Endothelial cell of umbilical vein (primary cell): ENCODE results near the gene KRT82. TPM values are rescaled to one million over a fixed set of nuclear protein-coding genes. Genes with fewer than 3 reads are reported as not detected.

Experiments
- BruUV-seq: library from RNA; stranded (reverse); fragments of 400-500 nt; replicated peaks from 2 replicates; lab custom pipeline; 2021; lab: Mats Ljungman, UMichigan
- CTCF ChIA-PET: fragments of 300-600, 350-600 bp; sonication (Branson Sonifier 250); formaldehyde crosslinking; loops from one replicate; lab custom pipeline; 2021; ENCODE audit warnings: antibody characterized with exemption, inconsistent platforms; lab: Charles Lee
- POLR2A ChIA-PET: fragments of 300-600, 350-600 bp; sonication (Branson Sonifier 250); formaldehyde crosslinking; loops from one replicate; lab custom pipeline; 2021; ENCODE audit warnings: antibody characterized with exemption, inconsistent platforms; lab: Charles Lee
- DNase-seq: peaks from one replicate; pipeline ENCODE4 v3.0.0-alpha.2; 2011; ENCODE audit warnings: low read depth, low spot score
- FAIRE-seq: peaks from 2 replicates; lab custom pipeline; 2011; peaks lifted over from hg19 to GRCh38; lab: Jason Lieb, UNC
- H2AFZ ChIP-seq: 2 replicates; pipeline ENCODE4 v1.6.0; 2012; ENCODE audit warnings: low read depth, low read length, control low read depth, inconsistent platforms
- H3K27ac ChIP-seq: 2 replicates; pipeline ENCODE4 v1.5.1; 2011; ENCODE audit warnings: low read depth, mild to moderate bottlenecking, control low read depth, low read length, moderate library complexity; ENCODE audit not compliant: insufficient read depth
- H3K27me3 ChIP-seq, 2 experiments: 2 replicates each; pipeline versions ENCODE4 v1.6.0 to v1.6.1; 2011; ENCODE audit warnings: low read length in 2 of 2, mixed read lengths in 1 of 2; ENCODE audit not compliant: control insufficient read depth in 2 of 2, insufficient read depth in 2 of 2
- H3K36me3 ChIP-seq, 2 experiments: 2 replicates in 1 of 2; 3 replicates in 1 of 2; pipeline ENCODE4 v1.5.1; 2011; ENCODE audit warnings: low read length in 2 of 2, mild to moderate bottlenecking in 1 of 2, moderate library complexity in 1 of 2; ENCODE audit not compliant: control insufficient read depth in 2 of 2, insufficient read depth in 2 of 2; ENCODE audit errors: extremely low read depth in 1 of 2
- H3K4me1 ChIP-seq: 3 replicates; pipeline ENCODE4 v1.5.1; 2011; ENCODE audit warnings: mild to moderate bottlenecking, low read length; ENCODE audit not compliant: control insufficient read depth, insufficient read depth; ENCODE audit errors: extremely low read depth
- H3K4me2 ChIP-seq: 2 replicates; pipeline ENCODE4 v1.6.1; 2011; ENCODE audit warnings: low read length, control low read depth, mixed read lengths; ENCODE audit not compliant: insufficient read depth
- H3K4me3 ChIP-seq, 3 experiments: fragments of 200-600 bp in 1 of 3; sonication (generic), shearing (Covaris generic) in 1 of 3; replicated peaks in 1 of 3; 2 replicates each; pipeline ENCODE4 v1.5.1; 2011 to 2016; ENCODE audit warnings: control low read depth in 3 of 3, low read length in 3 of 3, mild to moderate bottlenecking in 2 of 3, inconsistent platforms in 1 of 3, low read depth in 1 of 3, moderate library complexity in 1 of 3; ENCODE audit not compliant: insufficient read depth in 1 of 3
- H3K79me2 ChIP-seq: 2 replicates; pipeline ENCODE4 v1.6.0; 2012; ENCODE audit warnings: low read length, inconsistent platforms; ENCODE audit not compliant: control insufficient read depth, insufficient read depth
- H3K9ac ChIP-seq: replicated peaks from 2 replicates; pipeline ENCODE3; 2011; ENCODE audit warnings: low read length, control low read depth; ENCODE audit not compliant: insufficient read depth; ENCODE audit errors: extremely low read depth
- H3K9me1 ChIP-seq: replicated peaks from 3 replicates; pipeline ENCODE4 v1.6.0; 2011; ENCODE audit warnings: mild to moderate bottlenecking, low read length; ENCODE audit not compliant: control insufficient read depth, insufficient read depth; ENCODE audit errors: extremely low read depth
- H3K9me3 ChIP-seq: replicated peaks from 2 replicates; pipeline ENCODE4 v1.5.1; 2012; ENCODE audit warnings: low read length, inconsistent platforms; ENCODE audit not compliant: control insufficient read depth, insufficient read depth
- H4K20me1 ChIP-seq: replicated peaks from 2 replicates; pipeline ENCODE3; 2011; ENCODE audit warnings: mild to moderate bottlenecking, low read length; ENCODE audit not compliant: control insufficient read depth, insufficient read depth; ENCODE audit errors: extremely low read depth
- CTCF ChIP-seq, 2 donors: IDR thresholded peaks; 1 replicate in 1 of 2; 2 replicates in 1 of 2; pipeline ENCODE4 v1.5.1; 2011; ENCODE audit warnings: low read length in 2 of 2, mild to moderate bottlenecking in 2 of 2, moderate library complexity in 2 of 2, control low read depth in 1 of 2, inconsistent platforms in 1 of 2, low read depth in 1 of 2; ENCODE audit not compliant: insufficient read depth in 1 of 2; ENCODE audit errors: extremely low read depth in 1 of 2
- EZH2 ChIP-seq: IDR thresholded peaks from 2 replicates; pipeline ENCODE4 v1.6.1; 2012; ENCODE audit warnings: borderline replicate concordance, low read depth, mild to moderate bottlenecking, moderate library complexity, low read length, inconsistent platforms; ENCODE audit not compliant: severe bottlenecking
- FOS ChIP-seq: IDR thresholded peaks from 2 replicates; pipeline ENCODE4 v1.6.1; 2011; ENCODE audit warnings: mild to moderate bottlenecking, low read length, moderate library complexity, borderline replicate concordance; ENCODE audit not compliant: insufficient read depth
- GATA2 ChIP-seq: IDR thresholded peaks from 2 replicates; pipeline ENCODE4 v1.7.0; 2011; ENCODE audit warnings: low read depth, mild to moderate bottlenecking, moderate library complexity, mixed read lengths, low read length; ENCODE audit not compliant: insufficient read length, insufficient read depth
- JUN ChIP-seq: IDR thresholded peaks from 2 replicates; pipeline ENCODE4 v1.6.1; 2011; ENCODE audit warnings: borderline replicate concordance, low read depth; ENCODE audit not compliant: insufficient read length, insufficient read depth
- MAX ChIP-seq: IDR thresholded peaks from 2 replicates; pipeline ENCODE4 v1.6.1; 2011; ENCODE audit not compliant: insufficient read depth, insufficient read length
- MYC ChIP-seq: IDR thresholded peaks from one replicate; pipeline ENCODE4 v1.6.1; 2011; ENCODE audit warnings: mild to moderate bottlenecking, low read depth, low read length
- POLR2A ChIP-seq: IDR thresholded peaks from 2 replicates; pipeline ENCODE4 v1.6.1; 2012; ENCODE audit warnings: low read depth, mild to moderate bottlenecking, control low read depth, low read length
- POLR2AphosphoS5 ChIP-seq: IDR thresholded peaks from 2 replicates; pipeline ENCODE4 v1.6.1; 2012; ENCODE audit warnings: low read depth, mild to moderate bottlenecking, control low read depth, low read length, moderate library complexity; ENCODE audit not compliant: insufficient read depth
- dilution Hi-C: fragments of 300-500 bp; cut with MboI; formaldehyde crosslinking; loops from one replicate; pipeline ENCODE4 v1.15.0; 2019; ENCODE audit warnings: low sequenced_read_pairs; ENCODE audit not compliant: extremely low pct_ligation_motif_present
- intact Hi-C: fragments of 100-400 bp; cut with micrococcal nuclease; formaldehyde crosslinking; loops from one replicate; pipeline ENCODE4 v1.10.0; 2022
- polyA plus RNA-seq, 4 experiments: library from polyadenylated mRNA; depleted of rRNA in 3 of 4; stranded (reverse) in 3 of 4; unstranded in 1 of 4; fragments of >200 nt; gene quantifications; 2 replicates each; pipeline versions ENCODE4 v1.2.1 to v1.2.3, GENCODE V29; 2011 to 2012; ENCODE audit warnings: missing spikeins in 1 of 4
- total RNA-seq: library from RNA; stranded (reverse); gene quantifications from 2 replicates; pipeline ENCODE4 v1.2.3, GENCODE V29; 2021

KRT82 gene
- total and polyA plus RNA-seq, 2 donors (not counting 3 experiments of a cell fraction or from before 2014, with no cell fraction given), result not detected

DNA sequence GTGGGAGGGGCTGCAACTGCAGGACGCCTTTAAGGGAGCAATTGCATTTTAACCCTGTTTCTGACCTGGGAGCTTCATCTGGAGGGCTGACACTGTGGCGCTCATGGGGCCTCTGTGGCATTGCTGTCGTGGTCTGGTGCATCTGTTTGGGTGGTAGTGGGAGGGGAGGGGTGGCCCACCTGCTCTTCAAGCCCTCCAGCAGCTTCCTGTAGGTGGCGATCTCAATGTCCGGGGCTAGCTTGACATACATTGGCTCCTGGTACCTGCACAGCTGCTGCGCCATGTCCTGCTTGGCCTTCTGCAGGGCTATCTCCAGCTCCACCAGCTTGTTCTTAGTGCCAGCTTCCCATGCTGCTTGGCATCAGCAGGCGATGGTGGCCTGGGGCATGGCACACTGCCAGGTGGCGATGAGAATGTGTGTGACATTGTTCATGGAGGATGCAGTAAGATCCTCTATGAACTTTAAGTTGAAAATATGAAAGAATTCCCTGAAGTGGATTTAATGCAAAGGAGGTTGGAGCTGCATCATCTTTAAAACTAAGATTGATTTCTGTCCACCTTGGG is 7.7 kb upstream of the KRT82 start:
- DNase-seq (no peak), FAIRE-seq (no peak)
- intact Hi-C loops (no loop called here), dilution Hi-C loops (no loop called here)
- Histone ChIP-seq H2AFZ (no peak overlapping the region), H4K20me1 (no peaks in the 10 kb centered on the region), H3K79me2 (no peaks in the 10 kb centered on the region), H3K9ac (no peak overlapping the region), H3K27ac (no peak overlapping the region), H3K9me3 (no peaks in the 10 kb centered on the region), H3K4me1 (no peaks in the 10 kb centered on the region), H3K36me3 (no peaks in the 10 kb centered on the region), H3K27me3 (peaks cover 0 to 2% of the 10 kb centered on the region in 2 experiments), H3K9me1 (no peaks in the 10 kb centered on the region), H3K4me2 (no peak overlapping the region), H3K4me3 (no peak overlapping the region)
- CTCF ChIA-PET, result interaction anchor here (1.2 to 1.8 kb wide), 2 partner anchors 13 to 135 kb away, joined by 3 to 5 read pairs; no protein-coding TSS in a partner anchor
- TF ChIP-seq FOS (no peak), MAX (no peak), POLR2A (no peak), MYC (no peak), JUN (no peak), GATA2 (no peak), CTCF (IDR thresholded peaks at IDR 0.05; ENCODE audit: extremely low read depth in 1 of 2, insufficient read depth in 1 of 2, low read depth in 1 of 2, low read length in 2 of 2) (no peak), EZH2 (no peak), POLR2AphosphoS5 (no peak)
- BruUV-seq, result no TSS peak
- POLR2A ChIA-PET, result no interaction called here
